ENCODE measurements around the gene SLC22A17. TPM values are rescaled to one million over a fixed set of nuclear protein-coding genes. Genes with fewer than 3 reads are reported as not detected.
A peak's percentile ranks its signal among the peaks of the same experiment; 100 is the strongest.

The SLC22A17 gene
- total and polyA plus RNA-seq, 2 of the 13 experiments (the other 11 are each of a cell fraction or from before 2014, with no cell fraction given): 0.95 to 1.1 TPM

GRCh38 chr14:23322568-23323517, 29.8 kb downstream of the SLC22A17 start:
- Histone ChIP-seq H2AFZ (ENCODE audit: low read length) (no peak overlapping the region), H3K4me1 (ENCODE audit: insufficient read depth, low read length) (peaks cover 41% of the 10 kb centered on the region), H3K27me3 (ENCODE audit: control insufficient read depth in 1 of 2, insufficient read depth in 2 of 2, low read length in 2 of 2) (peaks cover 0 to 6% of the 10 kb centered on the region in 2 experiments; a peak in 2 of 5 replicates), H3K4me2 (ENCODE audit: low read depth, low read length) (peak overlapping the region; percentile 96), H3K79me2 (ENCODE audit: insufficient read depth, low read length) (peaks cover 23% of the 10 kb centered on the region), H3K36me3 (replicated peaks in 1 of 2; ENCODE audit: control insufficient read depth in 1 of 2, insufficient read depth in 2 of 2, low read length in 2 of 2) (peaks cover 18 to 36% of the 10 kb centered on the region in 2 experiments), H3K27ac (ENCODE audit: extremely low read length, insufficient read depth, low read length) (peak overlapping the region; percentile 95), H4K20me1 (ENCODE audit: insufficient read depth, low read length) (peaks cover 11% of the 10 kb centered on the region; the same call in 1 of the 2 replicates), H3K4me3 (replicated peaks in 1 of 3; ENCODE audit: insufficient read depth in 1 of 3, low read depth in 2 of 3, low read length in 3 of 3) (peak overlapping the region; percentile 79 to 99 (median 98)), H3K9me3 (ENCODE audit: low read length) (no peaks in the 10 kb centered on the region), H3K9ac (ENCODE audit: insufficient read depth, low read depth, low read length) (peak overlapping the region; percentile 99)
- CTCF ChIA-PET (ENCODE audit: low intra/inter-chr PET ratio, low total read pairs): interaction anchor here (1.5 to 1.9 kb wide), 2 partner anchors 17 to 22 kb away, joined by 4 to 7 read pairs; partner anchors contain the start of gene BCL2L2
- FAIRE-seq: no peak
- in situ Hi-C loops (cut with HindIII; ENCODE audit: extremely low pct_ligation_motif_present, low pct_unique_long_range_greater_than_20kb) (loop anchor here (5.0 to 25.0 kb wide), 2 partner anchors 234 to 814 kb away; partner anchors contain the start of genes EMC9, FITM1, PSME1 and PSME2), intact Hi-C loops (cut with micrococcal nuclease; ENCODE audit: unreplicated experiment) (loop anchor here (2.0 kb wide), 1 partner anchor 234 kb away; the partner anchor contains the start of gene THTPA)
- POLR2A ChIA-PET: interaction anchor here (0.7 to 13.2 kb wide), 45 partner anchors 13 to 1119 kb away, joined by 3 to 1053 read pairs (median 10); partner anchors contain the start of genes ACIN1, AJUBA, AP1G2 and BCL2L2
- BruUV-seq (replicated peaks): TSS peak; percentile 46
- ATAC-seq: no peak
- no peak for DNase-seq (ENCODE audit: low spot score)
- 46% methylated on average over 10 of the region's 10 CpGs for WGBS (ENCODE audit: low lambda C conversion rate)
- TF ChIP-seq ZHX1 (CRISPR knock-in tag; IDR thresholded peaks at IDR 0.05; ENCODE audit: low read depth) (no peak), KAT7 (CRISPR knock-in tag; IDR thresholded peaks at IDR 0.05; ENCODE audit: borderline replicate concordance) (no peak; the same call in 1 of the 2 replicates), PITX1 (CRISPR knock-in tag; IDR thresholded peaks at IDR 0.05) (no peak), ZNF800 (CRISPR knock-in tag; IDR thresholded peaks at IDR 0.05) (no peak), CREB3 (CRISPR knock-in tag; IDR thresholded peaks at IDR 0.05) (no peak), ZNF501 (CRISPR knock-in tag; IDR thresholded peaks at IDR 0.05) (no peak), MLX (CRISPR knock-in tag; IDR thresholded peaks at IDR 0.05) (no peak), MXD4 (CRISPR knock-in tag; IDR thresholded peaks at IDR 0.05) (no peak), KLF16 (CRISPR knock-in tag; IDR thresholded peaks at IDR 0.05) (no peak; a peak in 1 of 4 replicates), ZFP90 (CRISPR knock-in tag; IDR thresholded peaks at IDR 0.05; ENCODE audit: borderline replicate concordance) (no peak), LCORL (IDR thresholded peaks at IDR 0.05) (no peak), LCORL (CRISPR knock-in tag; IDR thresholded peaks at IDR 0.05) (no peak), RXRA (CRISPR knock-in tag; IDR thresholded peaks at IDR 0.05) (no peak), ZNF232 (CRISPR knock-in tag; IDR thresholded peaks at IDR 0.05; ENCODE audit: borderline replicate concordance) (0 out of 2 replicates have a peak, but pooled peaks have one; percentile 26), REL (CRISPR knock-in tag; conservative IDR thresholded peaks at IDR 0.05) (no peak), ZNF12 (CRISPR knock-in tag; IDR thresholded peaks at IDR 0.05) (0 out of 2 replicates have a peak, but pooled peaks have one; percentile 49), ZNF557 (CRISPR knock-in tag; IDR thresholded peaks at IDR 0.05) (0 out of 2 replicates have a peak, but pooled peaks have one; percentile 16)
